Erythroblast (primary cell): ENCODE data around the gene NHS.

Experiments used
- GATA1 ChIP-seq: IDR thresholded peaks from 2 replicates; pipeline ENCODE4 v1.6.1; 2011; ENCODE audit warnings: low read depth, mild to moderate bottlenecking, control low read depth, low read length, moderate library complexity
- POLR2A ChIP-seq: IDR thresholded peaks from 2 replicates; pipeline ENCODE4 v1.6.1; 2011; ENCODE audit warnings: mild to moderate bottlenecking, low read length

- no peak for TF ChIP-seq POLR2A
- no peak for TF ChIP-seq GATA1
Measured at GRCh38 chrX:17560385-17560784, 185.4 kb downstream of the NHS start.
